Measurements from ENCODE around the gene GTPBP3. TPM values are rescaled to one million over a fixed set of nuclear protein-coding genes. Genes with fewer than 3 reads are reported as not detected.

Gene GTPBP3
- total and polyA plus RNA-seq, 2 of the 13 experiments (the other 11 are each of a cell fraction or from before 2014, with no cell fraction given) = 17.5 to 30.0 TPM

GRCh38 chr19:17340871-17341357, 3.6 kb downstream of the GTPBP3 start (continued):
- TF ChIP-seq ZNF318 (CRISPR knock-in tag; IDR thresholded peaks at IDR 0.05) = no peak
- no peak for TF ChIP-seq BHLHE40 (IDR thresholded peaks at IDR 0.05; ENCODE audit: low read length)
- no peak for TF ChIP-seq MIER2 (CRISPR knock-in tag; IDR thresholded peaks at IDR 0.05)
- TF ChIP-seq GMEB2 (CRISPR knock-in tag; IDR thresholded peaks at IDR 0.05; ENCODE audit: low read depth) = no peak
- 0 out of 2 replicates have a peak, but pooled peaks have one; percentile 53 for TF ChIP-seq HES4 (CRISPR knock-in tag; IDR thresholded peaks at IDR 0.05; ENCODE audit: borderline replicate concordance)
- TF ChIP-seq KDM2A (CRISPR knock-in tag; IDR thresholded peaks at IDR 0.05; ENCODE audit: borderline replicate concordance, low read depth) = peak; percentile 37; the same call in 1 of the 2 replicates
- no peak for TF ChIP-seq ZNF749 (CRISPR knock-in tag; IDR thresholded peaks at IDR 0.05; ENCODE audit: borderline replicate concordance)
- no peak for TF ChIP-seq BORCS8-MEF2B (CRISPR knock-in tag; IDR thresholded peaks at IDR 0.05)
- peak in 1 of 2 experiments; percentile 43; a peak in 1 of 4 replicates for TF ChIP-seq POLR2A (IDR thresholded peaks at IDR 0.05; ENCODE audit: insufficient read depth in 1 of 2, low read depth in 2 of 2, low read length in 2 of 2)
- TF ChIP-seq NFIB (CRISPR knock-in tag; IDR thresholded peaks at IDR 0.05; ENCODE audit: borderline replicate concordance) = no peak
- peak; percentile 49 to 53; a peak in 2 of 4 replicates for TF ChIP-seq HMGXB4 (CRISPR knock-in tag; IDR thresholded peaks at IDR 0.05; ENCODE audit: borderline replicate concordance in 1 of 2, low read depth in 1 of 2)
- TF ChIP-seq ETV5 (CRISPR knock-in tag; IDR thresholded peaks at IDR 0.05; ENCODE audit: borderline replicate concordance) = peak; percentile 57; the same call in 1 of the 2 replicates
- TF ChIP-seq ZNF225 (CRISPR knock-in tag; IDR thresholded peaks at IDR 0.05) = no peak
- no peak for TF ChIP-seq ZNF775 (CRISPR knock-in tag; IDR thresholded peaks at IDR 0.05; ENCODE audit: borderline replicate concordance)
- no peak for TF ChIP-seq ZSCAN22 (CRISPR knock-in tag; IDR thresholded peaks at IDR 0.05)
- TF ChIP-seq ZNF326 (CRISPR knock-in tag; IDR thresholded peaks at IDR 0.05; ENCODE audit: borderline replicate concordance) = no peak
- no peak for TF ChIP-seq ARNTL (CRISPR knock-in tag; IDR thresholded peaks at IDR 0.05)
